T-helper 9 cell (primary cell): ENCODE results near the gene GRIP2.

Experiments
- DNase-seq: peaks from one replicate; pipeline ENCODE4 v3.0.0-alpha.2; 2020
- total RNA-seq, 2 donors: gene quantifications; one replicate each; lab custom pipeline; 2026; lab: John Stamatoyannopoulos, UW

Gene GRIP2
- total RNA-seq = 0 reads per million in 2 donors

- no peak for DNase-seq
Measured at GRCh38 chr3:14539742-14540491, at the start of gene GRIP2. Gene GRIP2, minus strand, starts transcription at chr3:14540342. Its CDS starts 34 bp downstream, at chr3:14540308.

DNA sequence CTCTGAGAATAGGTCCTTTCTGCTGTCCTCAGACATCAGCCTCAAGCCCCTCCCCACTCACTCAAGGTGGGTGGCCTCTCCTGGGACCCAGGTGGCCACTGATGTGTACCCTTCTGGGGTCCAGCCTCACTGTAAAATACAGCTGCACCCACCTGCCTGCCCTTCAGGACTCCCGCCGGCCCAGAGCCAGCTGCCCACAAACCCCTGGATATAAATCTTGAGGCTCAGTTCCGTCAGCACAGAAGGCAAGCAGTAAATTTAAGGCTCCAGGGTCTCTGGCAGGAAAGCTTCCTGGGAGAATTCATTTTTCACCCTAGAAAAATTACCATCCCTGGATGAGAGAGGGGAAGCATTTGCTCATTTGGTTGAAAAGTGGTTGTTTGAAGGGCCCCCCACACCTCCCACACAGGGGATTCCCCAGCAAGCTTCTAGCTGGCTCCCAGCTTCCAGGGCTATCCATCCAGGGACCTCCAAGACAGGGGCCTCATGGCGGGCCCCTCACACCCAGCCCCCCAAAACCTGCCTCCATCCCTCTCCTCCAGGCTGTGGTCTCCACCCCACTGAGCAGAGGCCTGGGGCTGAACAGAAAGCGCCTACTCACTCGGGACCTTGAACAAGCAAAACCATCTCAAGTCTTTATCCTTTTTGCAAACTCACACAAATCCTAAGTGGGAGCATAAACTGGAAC, 48.4 kb upstream of the GRIP2 start:
- DNase-seq = no peak

DNA sequence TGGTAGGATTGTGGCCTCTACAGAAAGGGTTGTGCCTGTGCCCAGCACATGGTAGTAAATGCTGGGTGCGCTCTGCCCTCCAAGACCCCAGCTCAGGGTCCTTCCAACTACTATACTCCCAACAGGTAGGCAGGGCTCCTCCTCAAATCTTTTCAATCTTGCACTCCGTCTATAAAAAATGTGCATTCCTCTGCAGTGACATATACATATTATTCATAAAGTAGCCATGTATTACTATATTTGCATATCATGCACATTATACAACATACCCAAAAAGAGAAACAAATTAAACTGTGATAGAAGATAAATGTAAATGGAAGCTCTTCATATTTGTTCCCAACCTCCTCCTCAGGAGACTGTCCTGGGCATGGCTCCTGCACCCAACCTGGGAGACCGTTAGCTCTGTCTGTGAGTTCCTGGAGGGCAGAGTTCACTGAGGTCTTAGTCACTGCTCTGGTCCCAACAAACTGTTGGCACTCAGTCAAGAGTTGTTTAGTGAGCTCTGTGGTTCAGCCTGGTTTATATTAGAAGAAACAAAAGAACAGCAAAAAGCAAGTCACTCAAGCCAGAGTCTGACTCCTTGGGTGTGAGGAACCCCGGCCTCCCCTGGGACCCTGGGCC, 47.7 kb upstream of the GRIP2 start:
- no peak for DNase-seq

- no peak for DNase-seq
Measured at GRCh38 chr3:14586611-14587010, 46.5 kb upstream of the GRIP2 start.

GRCh38 chr3:14583548-14584091, 43.5 kb upstream of the GRIP2 start:
- no peak for DNase-seq

GRCh38 chr3:14582045-14582410, 41.9 kb upstream of the GRIP2 start:
- no peak for DNase-seq

DNA sequence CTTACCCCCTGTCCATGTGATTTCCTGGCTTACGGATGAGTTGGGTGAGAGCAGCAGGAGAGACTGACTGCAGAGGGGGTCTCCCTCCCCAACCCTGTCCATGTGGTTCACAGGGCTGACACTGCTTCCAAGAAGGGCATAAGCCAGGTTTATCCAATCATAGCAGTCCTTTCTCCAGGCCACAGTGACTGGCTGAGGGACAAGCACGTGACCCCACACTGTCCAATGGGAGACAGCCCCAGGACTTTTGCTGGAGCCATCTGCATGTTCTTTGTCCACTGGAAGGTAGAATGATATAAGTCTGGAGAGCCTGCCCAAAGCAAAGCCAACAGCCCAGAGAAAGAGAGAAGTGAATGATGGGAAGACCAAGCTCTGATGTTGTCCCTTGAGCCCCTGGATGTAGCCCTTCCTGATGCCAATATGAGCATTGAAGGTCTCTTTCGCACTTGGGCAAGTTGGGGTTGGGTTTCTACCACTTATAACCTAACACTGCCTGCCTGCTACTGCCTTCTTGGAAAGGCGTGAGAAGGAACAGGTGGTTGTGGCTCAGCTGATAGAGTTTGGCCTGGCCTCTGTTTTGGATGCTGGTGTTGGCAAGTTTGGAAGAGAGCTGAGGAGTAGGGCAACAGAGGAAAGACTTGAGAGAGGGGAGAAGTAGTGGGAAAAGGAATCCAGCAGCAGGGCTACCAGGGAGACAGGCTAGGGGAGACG, 41.3 kb upstream of the GRIP2 start:
- DNase-seq = no peak

DNA sequence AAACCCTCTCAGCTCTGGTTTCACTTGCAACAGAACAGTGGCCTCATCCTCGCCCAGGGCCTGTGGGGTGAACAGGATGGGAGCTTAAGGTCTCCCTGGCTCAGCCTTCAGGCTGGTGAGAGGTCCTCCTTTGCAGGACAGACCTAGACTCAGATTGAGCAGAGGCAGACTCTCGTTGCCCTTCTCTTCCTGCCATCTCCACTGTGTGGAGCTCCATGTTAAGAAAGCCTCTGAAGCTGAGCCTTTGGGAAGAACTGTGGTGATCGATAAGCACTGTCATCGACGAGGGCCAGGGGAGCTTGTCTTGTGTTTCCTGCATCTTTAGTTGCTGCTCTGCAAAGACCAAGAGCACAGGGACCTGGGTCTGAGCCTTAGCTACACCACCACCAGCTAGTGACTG, 37.8 kb upstream of the GRIP2 start:
- no peak for DNase-seq

GRCh38 chr3:14576163-14576562, 36.0 kb upstream of the GRIP2 start:
- no peak for DNase-seq

- no peak for DNase-seq
Measured at GRCh38 chr3:14574183-14574582, 34.0 kb upstream of the GRIP2 start.

DNA sequence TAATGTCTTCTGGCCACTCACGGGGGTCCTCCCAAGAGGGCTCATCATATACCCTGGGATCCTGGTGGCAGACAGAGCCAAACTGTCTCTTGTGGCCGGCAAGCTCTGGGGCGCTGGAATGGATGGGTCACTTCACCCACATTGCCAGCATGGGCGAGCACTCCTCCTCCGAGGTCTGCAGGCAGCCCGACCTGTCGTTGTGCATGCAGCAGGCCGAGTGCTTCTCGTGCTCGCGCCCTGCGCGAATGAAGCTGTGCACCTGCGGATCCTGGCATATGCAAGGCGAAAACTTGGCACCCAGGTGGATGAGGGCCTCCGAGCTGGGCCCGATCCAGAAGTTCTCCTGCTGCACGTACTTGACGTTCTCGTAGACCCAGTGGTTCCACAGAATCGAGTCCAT, 33.6 kb upstream of the GRIP2 start:
- no peak for DNase-seq

GRCh38 chr3:14570864-14571263, 30.7 kb upstream of the GRIP2 start:
- no peak for DNase-seq

GRCh38 chr3:14570089-14570488, 29.9 kb upstream of the GRIP2 start:
- no peak for DNase-seq

GRCh38 chr3:14569474-14570000, 29.4 kb upstream of the GRIP2 start:
- DNase-seq = no peak

GRCh38 chr3:14568269-14568668, 28.1 kb upstream of the GRIP2 start:
- DNase-seq = no peak

DNA sequence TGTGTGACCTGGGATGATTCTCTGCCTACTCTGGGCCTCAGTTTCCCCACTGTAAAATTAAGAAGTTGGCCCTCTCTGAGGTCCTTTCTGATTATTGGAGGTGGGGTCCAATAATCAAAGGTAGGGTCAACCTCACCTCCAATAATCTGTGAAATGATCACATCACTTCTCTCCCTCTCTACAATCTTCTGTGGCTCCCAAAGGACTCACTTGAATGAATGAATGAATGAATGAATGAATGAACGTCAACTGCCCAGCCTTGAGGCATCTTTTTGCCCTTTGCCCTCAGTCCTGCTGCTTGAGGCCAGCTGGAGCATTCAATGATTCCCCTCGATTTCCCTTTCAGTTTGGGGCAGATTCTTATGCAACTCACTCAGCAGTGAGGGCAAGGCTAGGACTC, 26.7 kb upstream of the GRIP2 start:
- DNase-seq = no peak

DNA sequence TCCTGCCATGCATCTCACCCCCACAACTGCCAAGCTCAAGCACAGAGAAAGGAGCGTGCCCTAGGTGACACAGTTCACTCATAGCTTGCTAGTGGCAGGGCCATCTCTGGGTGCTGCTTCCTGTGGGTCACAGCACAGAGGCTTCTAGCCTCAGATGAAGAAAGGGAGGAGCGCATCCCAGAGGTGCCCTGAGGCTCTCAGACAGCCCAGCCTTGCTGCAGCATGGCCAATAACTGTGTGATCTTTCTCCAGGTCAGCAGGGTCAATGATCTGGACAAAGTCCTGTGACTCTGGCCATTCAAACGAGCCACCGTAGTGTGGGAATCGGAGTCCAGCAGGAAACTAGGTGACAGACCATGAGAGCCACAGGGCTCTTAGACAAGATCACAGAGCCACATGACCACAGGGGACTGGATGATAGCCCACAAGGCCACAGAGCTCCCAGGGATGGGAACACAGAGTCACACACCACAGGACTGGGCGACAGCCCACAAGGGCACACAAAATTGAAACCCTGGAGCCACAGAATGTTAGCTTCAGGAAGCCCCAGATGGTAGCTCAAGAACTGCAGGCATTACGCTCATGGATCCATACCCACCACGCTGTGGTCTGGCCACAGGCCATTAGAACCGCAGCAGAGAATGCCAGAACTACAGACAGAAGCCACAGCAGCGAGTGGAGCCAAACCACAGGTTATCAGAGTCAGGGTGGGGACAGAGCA, 25.9 kb upstream of the GRIP2 start:
- DNase-seq = no peak

DNA sequence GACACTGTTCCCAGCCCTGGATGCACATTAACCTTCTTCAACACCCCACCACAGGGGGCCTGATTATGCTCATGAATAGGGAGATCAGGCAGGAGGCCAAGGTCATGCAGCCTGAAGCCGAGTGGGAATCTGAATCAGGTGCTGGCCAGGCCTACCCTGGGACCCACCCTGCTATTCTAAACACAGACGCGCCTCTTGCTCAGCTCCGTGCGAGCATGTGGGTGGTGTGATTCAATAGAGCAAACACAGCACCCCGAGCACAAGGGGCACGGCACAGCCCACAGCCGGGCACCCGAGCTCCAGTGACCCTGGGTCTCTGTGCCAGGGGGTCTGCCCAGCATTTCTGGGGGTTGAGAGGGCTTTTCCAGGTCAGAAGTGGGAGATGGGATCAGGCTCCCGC, 24.6 kb upstream of the GRIP2 start:
- no peak for DNase-seq

DNA sequence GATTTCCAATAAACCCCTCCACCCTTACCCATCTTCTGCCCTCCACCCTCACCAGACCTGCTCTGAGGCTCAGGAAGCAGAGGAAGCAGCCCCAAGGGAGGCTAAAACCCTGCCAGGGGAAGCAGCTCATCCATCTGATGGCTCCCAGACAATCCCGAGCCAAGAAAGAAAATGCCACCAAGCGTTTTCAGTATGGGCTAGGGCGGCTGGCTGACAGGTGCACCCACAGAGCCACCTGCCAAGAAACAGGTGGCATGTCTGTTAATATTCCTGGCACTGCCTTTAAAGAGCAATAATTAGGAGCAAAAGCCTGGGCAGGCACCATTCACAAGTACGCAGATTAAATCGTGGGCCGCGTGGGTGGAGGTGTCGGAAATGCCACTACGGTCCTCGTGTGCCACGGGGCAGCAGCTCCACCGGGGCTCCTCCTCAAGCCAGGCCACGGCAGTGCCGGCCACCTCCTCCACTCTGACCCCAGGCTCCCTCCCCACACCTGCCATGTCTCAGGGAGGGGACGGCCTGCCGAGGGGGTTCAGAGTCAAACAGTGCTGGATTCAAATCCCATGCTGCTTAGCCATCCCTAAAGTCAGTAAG, 23.9 kb upstream of the GRIP2 start:
- DNase-seq = no peak

DNA sequence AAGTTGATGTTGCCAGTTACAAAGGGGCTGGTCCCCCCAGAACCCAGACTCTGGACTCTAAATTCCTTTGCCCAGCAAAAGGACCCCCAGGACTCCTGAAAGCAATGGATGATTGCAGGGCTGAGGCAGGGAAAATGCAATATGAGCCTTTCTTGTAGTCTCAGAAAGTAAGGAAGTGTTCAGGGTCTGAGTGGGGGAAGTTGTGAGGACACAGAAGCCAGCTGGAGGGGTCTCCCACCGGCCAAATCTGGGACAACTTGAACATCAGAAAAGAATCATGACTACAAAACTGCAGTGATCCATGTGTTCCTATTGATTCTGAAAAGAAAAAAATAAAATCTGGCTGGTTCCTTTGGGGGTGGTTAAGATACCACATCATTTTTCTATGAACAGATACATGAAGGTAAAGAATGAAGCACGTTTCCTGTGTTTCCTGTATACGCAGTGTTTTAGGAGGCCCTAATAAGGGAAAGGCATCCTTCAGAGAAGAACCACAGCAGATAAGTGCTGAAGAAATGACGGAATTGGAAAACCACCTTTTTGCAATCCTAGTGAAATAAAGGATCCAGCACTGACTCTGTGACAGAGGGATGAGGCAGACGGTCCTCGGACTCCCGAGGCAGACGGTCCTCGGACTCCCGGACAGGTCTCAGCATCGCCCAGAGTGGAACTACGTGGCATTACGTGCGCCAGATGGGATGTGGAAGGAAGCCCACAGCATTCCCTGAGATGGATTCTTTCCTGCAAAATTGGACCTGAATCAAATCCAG, 22.2 kb upstream of the GRIP2 start:
- no peak for DNase-seq
